GM12873 (cell line): ENCODE measurements around the gene P2RX6.

ENCODE experiments used
- CTCF ChIP-seq: IDR thresholded peaks from 2 replicates; pipeline ENCODE4 v1.5.1; 2012; ENCODE audit warnings: low read depth, mild to moderate bottlenecking, moderate library complexity, low read length, control low read depth; ENCODE audit not compliant: insufficient read depth; ENCODE audit errors: missing control alignments

Gene P2RX6

DNA sequence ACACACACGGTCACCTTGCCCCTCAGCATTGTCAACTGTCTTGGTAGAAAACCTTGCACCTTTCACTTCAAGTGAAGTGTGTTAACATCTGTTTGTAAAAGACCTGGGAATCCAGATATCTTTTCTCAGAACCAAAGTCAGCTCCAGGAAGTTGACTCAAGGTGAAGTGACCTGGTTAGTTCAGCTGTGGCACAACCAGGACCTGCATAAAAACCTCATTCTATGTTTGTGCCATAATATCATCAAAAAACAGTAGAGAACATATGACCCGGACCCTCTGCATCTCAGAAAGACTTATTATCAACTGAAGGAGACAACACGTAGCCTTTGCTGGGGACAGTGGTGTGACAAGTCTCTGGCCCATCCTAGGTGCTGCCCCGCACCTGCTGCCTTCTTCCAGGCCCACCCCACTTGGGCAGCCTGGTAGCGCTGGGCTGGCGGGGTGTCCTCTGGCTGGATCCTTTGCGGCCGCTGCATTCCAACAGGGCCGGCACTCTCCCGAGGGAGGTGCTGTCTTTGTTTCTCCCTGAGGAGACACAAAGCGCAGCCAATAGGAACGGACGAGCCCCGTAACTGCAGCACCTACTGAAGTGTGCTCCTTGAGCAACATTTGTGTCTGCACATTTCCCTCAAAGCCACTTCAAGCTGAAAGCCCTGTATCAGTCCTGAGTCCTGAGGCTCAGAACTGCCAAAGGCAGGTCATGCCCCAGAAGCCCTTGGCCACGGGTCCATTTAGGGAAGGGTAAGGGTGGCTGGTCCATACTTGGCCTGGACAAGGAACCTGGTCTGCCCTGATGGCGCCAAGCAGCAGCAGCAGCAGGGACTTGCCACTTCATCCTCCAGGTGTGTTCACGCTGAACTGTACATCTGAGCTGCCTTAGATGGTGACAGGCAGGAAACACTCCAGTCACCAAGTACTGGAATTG, 56.0 kb downstream of the P2RX6 start:
- TF ChIP-seq CTCF = no peak

- TF ChIP-seq CTCF = no peak
Observed at GRCh38 chr22:21073023-21073422, 58.1 kb downstream of the P2RX6 start.

- TF ChIP-seq CTCF = no peak
Observed at GRCh38 chr22:21073482-21073881, 58.5 kb downstream of the P2RX6 start.

- no peak for TF ChIP-seq CTCF
Observed at GRCh38 chr22:21074102-21074715, 59.2 kb downstream of the P2RX6 start.

DNA sequence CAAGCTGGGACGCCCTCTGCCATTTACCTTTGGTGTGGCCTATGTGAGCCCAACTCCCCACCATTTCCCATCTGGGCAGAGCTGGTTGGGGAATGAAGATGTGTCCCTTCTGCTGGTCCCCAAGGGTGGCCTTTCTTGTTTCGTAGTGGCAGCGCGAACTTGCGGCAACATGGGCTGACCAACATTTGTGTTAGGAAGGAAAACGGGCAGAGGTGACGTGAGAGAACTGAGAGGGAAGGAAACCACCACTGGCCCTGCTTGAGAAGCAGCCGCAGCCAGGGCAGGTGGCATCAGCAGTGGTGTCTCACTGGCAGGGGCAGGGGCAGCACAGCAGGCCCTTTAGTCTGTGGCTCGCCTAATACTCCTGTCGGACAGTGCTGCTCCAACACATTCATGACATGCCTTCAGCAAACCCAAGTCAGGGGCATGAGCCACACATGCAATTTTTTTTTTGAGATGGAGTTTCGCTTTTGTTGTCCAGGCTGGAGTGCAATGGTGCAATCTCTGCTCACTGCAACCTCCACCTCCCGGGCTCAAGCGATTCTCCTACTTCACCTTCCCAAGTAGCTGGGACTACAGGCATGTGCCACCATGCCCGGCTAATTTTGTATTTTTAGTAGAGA, 60.7 kb downstream of the P2RX6 start:
- TF ChIP-seq CTCF = no peak

DNA sequence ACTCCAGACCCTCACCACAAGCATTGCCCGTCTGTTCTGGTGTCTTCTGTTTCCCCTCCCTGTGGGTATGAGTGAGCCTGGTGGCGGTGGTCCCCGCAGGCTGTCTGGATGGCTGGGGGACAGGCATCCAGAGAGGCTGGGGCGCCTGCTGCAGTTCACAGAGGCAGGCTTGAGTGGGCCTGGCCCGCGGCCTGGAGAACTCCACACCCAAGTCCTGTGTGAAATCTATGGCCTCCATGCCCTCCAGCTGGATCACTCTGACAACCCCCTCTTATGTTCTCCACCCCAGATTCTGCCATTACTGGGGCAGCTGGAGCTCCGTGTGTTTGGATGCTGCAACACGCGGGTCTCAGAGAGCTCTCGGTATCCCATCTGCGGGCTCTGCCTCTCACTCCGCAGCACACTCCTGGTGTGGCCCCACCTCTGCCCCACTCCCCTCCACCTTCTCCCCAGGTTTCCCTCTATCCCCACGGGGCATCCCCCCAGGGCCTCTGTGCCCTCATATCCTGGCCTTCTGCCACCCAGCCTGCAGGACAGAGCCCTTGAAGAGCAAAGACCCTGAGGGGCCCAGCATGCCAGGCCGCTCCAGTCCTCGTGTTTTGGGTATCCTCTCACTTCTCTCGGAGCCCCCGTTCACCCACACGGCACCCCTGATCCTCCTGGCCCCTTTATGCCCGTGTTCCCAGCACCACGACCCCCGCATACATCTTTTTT, 62.1 kb downstream of the P2RX6 start:
- TF ChIP-seq CTCF = no peak
